CD4-positive, alpha-beta T cell treated with Interleukin-6 for 4 hours (primary cell): ENCODE results near the gene PACSIN1.

Source experiments
- DNase-seq: peaks from one replicate; pipeline ENCODE4 v3.0.0-alpha.2; 2020; ENCODE audit warnings: mixed read lengths

Gene PACSIN1

DNA sequence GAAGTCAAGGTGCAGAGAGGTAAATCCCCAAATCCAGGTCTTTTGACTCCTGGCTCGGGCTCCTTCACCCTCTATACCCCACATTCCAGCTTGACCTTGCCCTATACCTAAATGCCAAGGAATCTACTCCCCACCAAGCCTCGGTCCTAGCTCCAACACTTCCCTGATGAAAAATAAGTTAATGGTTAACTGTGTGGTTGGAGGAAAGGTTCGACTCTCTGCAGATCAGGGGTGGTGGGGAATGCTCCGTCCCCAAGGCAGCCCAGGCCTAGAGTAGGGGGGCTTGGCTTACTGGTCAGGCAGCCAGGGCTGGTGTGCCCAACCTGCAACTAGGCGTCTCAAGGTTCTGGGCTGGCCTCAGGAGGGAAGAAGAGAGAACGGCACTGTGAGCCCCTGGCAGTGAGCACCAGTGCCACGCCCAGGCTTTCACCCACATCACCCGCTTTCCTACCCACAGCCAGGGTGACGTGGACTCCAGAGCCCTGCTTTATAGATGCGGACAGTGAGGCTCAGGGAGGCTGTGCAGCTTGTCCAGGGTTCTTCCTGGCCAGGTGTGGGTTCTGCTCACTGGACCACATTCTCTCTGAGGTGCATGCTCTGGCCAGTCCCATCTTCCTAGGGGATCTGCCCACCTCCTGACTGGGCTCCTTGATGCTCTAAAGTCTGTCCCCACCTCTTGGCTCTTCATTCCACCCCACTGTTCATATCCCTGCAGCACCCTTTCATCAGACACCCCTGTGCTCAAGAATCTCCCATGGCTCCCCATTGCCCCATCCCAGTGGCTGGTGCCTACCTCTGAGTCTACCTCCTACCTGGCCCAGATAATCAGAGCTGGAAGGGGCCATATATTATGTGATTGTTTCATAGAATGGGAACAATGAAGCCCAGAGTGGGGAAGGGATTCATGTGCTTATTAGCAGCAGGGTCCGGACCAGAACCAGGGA lies 82.1 kb downstream of the PACSIN1 start:
- no peak for DNase-seq

DNA sequence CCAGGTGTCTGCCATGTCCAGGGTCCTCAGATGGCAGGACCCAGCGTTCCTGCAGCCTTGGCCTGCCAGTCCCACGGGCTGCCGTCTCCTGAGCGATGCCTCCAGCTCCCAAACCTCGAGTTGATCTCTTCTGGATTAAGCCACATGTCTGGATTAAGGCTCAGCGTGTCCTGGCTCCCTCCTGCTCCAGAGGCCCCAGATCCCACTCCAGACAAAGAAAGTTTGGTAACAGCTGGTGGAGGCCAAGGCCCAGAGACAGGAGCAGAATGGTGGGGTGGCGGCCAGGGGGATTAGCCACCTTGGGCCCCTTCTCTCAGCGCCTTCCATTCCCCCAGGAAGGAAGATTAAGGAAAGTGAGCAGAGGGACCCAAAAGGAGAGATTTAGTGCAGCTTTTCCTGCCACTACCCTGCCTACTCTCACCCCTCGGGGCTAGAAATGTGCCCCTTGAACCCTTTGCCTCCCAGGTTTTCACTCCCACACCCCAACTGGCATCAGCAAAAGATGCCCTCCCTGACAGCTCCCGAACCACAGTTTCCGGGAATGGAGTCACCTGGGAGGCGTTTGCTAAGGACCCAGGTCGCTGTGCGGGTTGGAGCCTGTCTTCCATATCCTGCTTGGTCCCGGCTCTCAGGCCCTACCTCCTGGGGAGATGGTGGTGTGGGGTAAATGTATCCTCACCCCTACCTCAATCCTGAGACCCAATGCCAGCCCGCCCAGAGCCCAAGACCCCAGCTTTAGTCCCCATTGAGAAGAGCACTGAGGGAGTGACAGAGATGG lies 83.3 kb downstream of the PACSIN1 start:
- no peak for DNase-seq

DNA sequence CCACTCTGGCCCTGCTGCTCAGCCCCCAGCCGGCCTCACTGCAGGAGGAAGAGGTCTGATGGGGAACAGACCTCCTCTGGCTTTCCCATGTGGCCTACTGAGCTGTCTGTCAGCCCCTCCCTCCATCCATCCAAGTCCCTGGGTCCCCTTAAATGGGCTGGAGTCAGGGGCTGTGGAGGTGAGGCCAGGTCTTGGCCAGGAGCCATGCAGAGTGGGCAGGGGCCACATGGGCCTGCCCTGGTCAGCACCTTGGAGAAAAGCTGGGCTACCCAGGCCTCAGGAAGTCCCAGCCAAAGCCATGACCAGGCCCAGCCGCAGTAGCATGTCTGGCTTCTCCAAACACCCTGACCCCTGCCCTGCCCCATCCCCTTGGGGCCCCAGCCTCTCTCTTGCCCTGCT lies 83.9 kb downstream of the PACSIN1 start:
- DNase-seq, result no peak

DNA sequence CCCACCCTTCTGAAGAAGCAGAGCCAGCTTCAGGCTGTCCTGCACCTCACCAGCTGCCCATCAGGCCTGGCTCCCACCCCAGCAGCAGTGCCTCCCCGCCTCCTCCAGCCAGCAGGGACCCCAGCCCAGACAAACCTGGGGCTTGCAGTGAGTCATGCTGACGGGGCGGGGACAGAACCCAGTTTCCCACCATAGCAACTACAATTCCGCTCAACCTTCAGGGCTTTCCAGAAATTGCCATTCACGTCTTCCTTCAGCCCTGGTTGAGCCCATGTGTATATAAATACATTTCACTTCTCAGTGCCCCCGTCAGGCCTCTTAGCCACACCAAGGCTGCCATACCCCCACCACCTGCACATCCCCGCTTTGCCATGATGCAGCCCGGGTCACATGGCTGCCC lies 85.8 kb downstream of the PACSIN1 start:
- no peak for DNase-seq

DNA sequence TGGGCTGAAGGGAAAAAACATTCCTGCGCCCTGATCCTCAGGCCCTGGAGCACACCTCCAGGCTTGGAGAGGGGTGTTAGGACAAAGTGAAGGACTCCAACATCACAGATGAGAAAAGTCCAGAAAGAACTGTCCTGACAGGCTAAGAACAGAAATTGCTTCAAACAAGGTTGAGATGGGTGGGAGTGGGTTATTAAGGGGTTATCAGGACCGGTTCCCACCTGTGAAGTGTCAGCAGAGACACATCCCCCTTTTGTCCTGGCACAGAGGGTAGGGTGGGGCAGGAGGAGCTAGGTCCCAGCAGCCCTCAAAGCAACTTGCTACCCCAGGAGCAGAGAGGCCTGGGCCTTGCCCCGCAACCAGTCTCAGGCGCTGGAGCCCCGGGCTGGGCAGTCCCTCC lies 86.7 kb downstream of the PACSIN1 start:
- no peak for DNase-seq

DNA sequence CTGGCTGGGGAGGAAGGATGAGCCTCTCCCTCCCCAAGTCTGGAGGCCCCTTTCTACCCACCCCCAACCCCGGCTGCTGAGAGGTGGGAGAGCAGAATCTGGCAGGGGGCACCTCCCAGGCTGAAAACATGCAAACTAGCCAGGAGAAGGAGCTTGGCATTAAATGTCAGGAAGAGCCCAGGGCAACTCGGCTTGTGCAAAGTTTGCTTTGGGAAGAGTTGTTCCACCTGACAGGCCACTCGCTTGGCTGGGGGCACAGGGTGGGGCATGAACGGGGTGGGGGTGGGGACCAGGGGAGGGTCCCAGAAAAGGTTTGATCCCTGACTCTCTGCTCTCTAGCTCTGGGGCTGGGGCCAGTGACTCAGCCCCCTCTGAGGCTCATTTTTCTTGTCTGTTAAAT lies 87.3 kb downstream of the PACSIN1 start:
- no peak for DNase-seq

DNA sequence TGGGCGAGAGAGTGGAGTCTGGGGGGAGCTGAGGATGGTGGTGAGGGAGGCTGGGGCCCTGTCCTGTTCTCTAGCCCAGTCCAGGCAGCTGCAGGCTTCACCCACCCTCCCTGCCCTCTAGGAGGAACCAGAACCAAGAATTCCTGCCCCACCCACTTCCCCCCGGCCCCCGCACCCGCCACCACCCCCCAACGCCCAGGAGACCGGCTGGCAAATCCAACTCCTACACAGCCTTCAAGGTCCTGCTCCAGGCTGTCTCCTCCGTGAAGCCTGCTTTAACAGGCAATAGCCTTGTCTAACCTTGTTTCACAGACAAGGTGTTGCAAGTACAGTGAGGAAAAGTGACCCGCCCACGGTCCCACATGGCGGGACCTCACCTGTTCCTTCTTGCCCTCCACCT lies 87.9 kb downstream of the PACSIN1 start:
- no peak for DNase-seq

DNA sequence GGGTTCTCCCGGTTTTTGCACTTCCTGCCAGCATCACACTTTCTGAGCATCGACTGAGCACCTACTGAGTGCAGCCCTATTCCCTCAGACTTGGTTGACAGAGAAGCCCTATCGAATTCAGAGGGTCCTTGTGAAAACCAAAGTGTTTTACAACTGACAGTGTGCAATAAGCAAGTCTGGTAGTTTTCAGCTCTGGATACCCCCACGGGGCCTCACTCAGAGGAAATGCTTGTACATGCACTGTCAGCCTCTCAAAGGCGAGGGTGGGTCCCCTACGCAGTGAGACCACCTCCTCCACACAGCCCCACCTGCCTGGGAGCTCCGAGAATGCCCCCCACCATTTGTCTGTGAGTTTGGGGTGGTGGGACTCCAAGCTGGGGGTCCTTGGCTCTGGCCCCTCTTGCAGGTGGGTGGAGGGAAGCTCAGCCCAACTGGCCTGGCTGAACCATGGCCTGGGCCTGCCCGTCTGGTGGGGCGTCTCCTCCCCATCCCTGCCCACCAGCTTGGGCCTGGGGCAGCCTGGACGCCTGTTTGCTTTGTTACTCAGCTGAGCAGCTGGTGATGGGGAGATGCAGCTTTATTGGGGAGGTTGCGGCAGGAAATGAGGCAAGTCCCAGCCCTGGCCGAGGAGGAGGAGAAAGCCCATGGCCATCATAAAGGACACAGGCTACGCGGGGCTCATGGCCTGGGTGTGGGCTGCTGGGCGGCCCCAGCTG lies 88.6 kb downstream of the PACSIN1 start:
- no peak for DNase-seq

DNA sequence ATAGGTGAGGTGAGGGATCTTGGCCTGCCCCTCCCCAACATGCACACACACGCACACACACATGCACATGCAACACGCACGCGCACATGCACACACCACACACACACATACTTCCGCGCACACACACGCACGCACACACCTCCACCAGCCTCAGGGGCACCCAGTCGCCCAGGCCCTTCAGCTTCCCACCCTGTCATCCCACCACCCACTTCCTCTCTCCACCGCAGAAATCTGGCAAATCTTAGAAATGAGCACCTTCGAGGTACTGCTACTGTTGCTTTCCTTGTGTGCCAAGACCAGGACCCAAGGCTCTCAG lies 89.1 kb downstream of the PACSIN1 start:
- DNase-seq, result no peak

DNA sequence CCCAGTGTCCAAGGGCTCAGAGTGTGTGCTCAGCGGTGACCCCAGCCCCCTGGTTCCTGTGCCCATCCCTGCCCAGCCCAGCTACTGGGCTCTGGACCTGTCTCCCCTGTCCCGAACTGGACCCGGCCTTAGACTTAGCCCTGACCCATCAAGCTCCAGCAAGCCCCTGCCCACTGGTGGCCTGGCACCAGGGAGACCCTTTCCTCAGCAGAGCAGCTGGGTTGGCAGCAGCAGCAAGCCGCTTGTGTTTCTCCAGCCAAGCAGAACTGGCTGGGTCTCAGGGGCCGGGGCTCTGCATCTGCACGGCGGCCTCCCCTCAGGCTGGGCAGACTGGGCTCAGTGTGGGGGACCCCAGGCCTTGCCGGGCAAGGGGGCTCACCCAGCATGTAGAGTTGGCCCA lies 89.5 kb downstream of the PACSIN1 start:
- no peak for DNase-seq

DNA sequence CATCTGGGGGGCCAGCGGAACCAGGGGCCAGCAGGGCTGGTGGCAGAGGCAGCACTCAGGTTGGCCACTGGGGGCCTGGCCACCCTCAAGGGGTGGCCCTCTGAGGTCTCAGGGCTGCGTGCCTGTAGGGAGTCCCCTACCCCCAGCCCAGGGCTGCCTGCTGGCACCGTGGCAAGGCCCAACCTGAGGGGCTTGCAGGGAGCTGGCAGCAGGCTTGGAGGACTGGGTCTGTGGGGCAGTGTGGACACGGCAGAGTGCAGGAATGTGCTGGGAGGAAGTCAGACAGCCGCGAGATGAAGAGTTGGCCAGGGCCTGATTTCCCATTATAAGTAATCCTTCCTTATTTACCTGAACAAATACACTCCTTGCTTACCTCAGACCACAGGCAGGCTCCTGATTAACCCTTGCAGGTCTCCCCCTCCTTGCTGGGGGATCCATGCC lies 90.2 kb downstream of the PACSIN1 start, which contains the start of gene SPDEF:
Gene SPDEF, minus strand, starts transcription at position 299 of the 441 bp plus-strand sequence. CDS start 11,874 bp downstream, outside the sequence.
- no peak for DNase-seq

DNA sequence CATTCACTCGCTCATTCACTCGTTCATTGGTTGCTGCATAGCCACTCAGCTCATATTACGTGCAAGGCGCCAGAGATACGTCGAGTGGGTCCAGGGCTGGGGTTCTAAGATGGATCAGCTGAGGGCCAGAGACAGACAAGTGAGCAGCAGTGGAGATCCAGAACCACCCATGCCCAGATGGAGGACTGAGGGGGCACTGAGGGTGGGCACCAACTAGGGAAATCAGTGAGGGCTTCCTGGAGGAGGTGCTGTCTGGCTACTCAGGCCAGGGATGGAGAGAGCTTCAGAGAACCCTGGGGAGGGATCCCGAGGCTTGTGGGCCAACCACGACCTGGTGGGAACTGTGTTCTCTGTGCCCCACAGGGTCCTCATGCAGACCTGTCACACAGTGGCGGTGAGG lies 90.6 kb downstream of the PACSIN1 start:
- DNase-seq, result no peak

DNA sequence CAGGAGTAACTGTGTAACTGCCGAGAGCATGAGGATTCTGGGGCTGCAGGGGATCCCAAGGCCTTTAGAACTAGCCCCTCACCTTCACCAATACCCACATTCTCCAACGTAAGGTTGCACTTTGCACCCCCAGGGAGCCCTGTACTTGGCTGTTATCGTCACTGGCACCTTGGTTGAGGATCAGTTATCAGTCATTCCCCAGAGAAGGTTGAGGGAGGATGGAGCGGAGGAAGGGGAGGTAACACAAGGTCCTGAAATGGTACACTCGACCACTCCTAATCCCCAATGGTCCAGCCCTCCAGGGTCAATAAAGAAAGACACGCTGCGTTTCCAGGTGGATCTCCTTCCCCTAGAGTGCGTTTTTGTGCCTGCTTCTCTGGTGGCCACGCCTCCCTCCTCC lies 91.4 kb downstream of the PACSIN1 start:
- DNase-seq, result no peak

DNA sequence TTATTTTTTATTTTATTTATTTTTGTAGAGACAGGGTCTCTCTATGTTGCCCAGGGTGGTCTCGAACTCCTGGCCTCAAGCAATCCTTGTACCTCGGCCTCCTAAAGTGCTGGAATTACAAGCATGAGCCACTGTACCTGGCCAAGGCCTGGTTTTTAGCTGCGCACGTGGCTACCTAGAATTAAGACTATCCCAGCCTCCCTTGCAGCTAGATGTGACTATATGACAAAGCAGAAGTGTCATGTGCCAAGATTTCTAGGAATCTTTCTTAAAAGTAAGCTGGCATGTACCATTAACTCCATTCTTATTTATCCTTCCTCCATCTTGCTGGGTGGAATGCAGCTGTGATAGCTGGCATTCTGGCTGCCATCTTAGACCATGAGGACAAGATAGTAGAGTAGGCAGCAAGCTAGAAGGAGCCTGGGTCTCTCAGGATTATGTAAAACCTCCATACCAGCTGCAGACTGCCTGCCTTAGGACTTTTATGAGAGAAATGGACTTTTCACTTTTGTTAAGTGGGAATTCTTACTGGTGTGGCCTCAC lies 92.4 kb downstream of the PACSIN1 start:
- no peak for DNase-seq

DNA sequence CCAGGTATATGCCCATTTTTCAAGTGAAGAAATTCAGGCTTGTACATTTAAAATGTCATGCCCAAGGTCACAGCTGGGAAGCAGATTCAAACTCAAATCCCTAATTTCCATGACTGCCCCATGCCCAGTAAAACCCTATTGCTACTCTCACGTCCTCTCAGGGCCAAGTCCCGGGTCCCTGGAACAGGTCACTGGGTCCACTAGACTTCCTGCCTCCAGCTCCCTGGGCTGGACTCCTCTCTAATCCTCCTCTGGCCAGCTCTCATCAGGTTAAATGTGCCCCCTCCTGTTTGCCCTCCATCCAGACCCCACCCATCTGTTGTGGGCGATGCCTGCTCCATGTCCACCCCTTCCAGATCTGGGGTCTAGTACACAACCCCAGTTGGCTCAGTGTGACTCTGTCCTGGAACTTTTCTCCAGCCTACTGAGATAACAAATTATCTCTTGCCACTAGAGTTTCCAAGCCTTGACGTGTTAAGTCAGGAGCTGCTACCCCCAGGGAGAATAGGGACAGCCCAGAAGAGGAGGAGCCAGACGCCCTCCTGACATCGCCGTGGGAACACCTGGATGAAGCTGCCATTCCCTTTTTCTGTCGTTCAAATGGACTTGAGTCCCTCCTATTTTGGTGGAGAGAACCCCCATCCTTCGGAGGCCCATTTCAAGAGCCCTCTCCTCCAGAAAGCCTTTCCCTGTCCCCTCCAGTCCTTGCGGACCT lies 93.9 kb downstream of the PACSIN1 start:
- no peak for DNase-seq

DNA sequence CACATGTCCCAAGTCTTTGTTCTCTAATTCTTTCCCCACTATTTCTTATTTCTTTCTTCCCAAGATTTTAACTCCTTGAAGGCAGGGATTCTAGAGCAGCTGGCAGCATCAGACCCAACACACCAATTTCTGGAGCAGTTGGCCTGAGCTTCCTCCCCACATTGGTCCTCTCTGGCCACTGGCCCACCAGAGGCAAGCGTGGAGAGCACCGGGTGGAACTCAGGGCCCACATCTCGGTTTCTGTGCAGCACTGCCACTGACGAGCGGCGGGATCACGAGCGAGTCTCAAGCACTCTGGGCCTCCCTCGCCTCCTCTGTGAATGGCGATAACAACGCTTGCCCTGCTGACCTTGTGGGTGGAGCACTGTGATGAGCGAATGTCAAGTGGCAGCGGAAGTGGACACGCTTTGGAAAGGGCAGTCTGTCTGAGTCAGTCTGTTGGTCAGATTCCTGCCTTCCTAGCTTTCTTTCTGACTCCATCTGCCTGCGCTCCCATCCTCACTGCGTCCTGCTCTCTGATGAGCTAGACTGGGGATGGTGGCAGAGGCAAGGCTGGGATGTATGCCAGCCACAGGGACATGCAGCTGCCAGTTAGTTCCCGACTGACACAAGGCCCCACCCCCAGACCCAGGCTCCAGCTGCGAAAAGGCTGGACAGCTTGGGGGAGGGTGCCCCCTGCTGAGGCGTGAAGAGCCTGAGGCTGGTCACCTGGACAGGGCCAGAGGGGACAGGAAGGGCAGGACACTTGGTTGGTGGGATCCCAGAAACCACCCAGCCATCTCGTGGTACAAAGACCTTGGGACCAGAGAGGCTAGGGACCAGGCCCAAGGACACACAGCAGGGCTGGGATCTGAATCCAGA lies 94.7 kb downstream of the PACSIN1 start:
- no peak for DNase-seq

DNA sequence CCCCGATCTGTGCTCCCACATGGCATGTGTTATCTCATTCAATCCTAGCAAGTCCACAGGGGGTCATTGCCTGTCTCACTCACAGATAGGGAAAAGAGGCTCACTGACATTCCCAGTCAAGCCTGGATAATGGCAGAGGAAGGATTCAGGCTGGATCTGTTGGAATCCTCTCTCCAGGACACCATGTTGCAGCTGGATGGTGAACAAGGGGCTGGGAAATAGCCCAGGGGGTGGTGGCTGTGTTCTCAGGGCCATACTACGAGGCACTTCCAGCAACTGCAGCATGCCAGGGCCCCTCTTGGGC lies 95.3 kb downstream of the PACSIN1 start:
- DNase-seq, result no peak

DNA sequence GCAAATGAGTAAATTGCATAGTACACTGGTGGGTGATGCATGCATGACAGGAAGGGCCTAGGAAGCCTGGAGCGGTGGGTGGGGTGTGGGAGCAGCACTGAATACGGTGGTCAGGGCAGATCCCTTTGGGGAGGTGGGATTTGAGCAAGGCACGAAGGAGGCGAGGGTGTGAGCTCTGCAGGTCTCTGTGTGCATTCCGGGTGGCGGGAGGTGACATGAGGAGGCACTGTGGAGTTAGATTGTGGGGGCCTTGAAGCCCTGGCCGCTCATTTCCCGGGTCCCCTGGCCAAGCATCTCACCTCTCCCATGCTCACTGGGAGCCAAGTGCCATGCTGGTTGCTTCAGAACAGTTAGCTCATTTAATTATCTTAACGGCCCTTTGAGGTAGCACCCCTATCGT lies 96.5 kb downstream of the PACSIN1 start:
- DNase-seq, result no peak

DNA sequence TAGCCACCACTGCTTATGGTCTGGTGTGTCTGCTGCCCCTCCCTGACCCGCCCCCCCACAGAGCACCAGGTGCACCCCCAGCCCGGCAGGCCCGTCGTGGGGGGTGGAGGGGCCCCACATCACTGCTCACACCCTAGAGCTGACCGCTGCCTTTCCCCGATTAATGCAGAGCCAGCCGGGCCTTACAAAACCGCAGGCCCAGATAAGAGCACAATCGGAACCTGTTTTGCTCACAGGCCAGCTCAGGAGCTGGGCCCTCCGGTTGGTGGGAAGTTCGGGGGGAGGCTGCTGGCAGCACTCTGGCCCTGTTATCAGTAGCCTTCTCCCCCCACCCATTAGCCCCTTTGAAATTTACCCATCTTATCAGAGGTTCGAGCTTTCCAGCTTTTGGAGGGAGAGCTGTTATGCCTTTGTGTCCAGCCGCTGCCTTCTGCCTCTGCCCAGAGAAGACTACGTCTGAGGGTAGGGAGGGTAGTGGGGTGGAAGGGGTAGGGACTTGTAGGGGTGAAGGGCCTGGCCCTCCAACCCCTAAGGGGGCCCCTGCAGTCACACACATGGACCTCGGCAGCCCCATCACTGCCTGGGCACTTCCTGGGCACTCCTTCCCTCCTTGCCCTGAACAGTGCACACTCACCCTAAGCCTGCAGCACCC lies 97.1 kb downstream of the PACSIN1 start:
- DNase-seq, result no peak

DNA sequence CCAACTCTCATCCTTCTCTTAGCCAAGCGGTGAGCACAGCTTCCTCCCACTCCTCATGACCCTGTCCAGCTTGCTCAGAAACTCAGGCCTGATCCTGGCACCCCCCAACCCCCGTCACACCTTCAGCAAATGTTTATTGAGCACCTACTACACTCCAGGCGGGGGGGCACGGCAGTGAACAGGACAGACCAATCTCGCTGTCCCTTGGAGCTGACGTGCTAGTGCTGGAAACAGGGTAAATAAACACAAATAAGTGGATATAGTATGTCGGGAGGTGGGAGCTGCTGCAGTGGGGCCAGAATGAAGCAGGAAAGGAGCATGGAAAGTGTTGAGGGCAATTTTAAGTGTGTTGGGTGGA lies 97.6 kb downstream of the PACSIN1 start:
- DNase-seq, result no peak

DNA sequence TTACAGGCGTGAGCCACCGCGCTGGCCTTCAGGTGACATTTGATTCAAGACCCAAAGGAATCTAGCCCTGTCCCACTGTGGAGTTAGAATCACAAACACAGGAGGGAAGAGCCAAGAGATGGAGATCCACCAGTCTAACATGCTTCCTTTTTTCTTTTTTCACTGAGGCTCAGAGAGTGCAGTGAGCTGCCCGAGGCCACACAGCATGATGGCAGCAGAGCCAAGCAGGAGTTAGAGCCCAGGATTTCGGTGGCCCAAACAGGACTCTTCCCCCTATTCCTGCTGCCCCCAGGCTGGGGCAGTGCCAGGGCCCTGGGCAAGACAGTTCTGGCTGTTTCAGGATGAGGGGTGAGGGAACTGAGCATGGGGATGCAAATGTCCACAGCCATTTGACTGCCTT lies 98.3 kb downstream of the PACSIN1 start:
- no peak for DNase-seq
